Neuronal stem cell (in vitro differentiated cells): ENCODE measurements around the gene C19orf25.
A peak's percentile ranks its signal among the peaks of the same experiment; 100 is the strongest.

Source experiments
- DNase-seq: peaks from one replicate; pipeline ENCODE4 v3.0.0-alpha.2; 2013; ENCODE audit warnings: low spot score
- H2AFZ ChIP-seq: one replicate; pipeline ENCODE4 v1.6.1; 2013; ENCODE audit warnings: mild to moderate bottlenecking, low read length, inconsistent platforms
- H2AK5ac ChIP-seq: 2 replicates; pipeline ENCODE4 v1.6.1; 2013; ENCODE audit warnings: low read depth, mild to moderate bottlenecking, inconsistent platforms, low read length, moderate library complexity, mixed read lengths
- H2BK120ac ChIP-seq: 2 replicates; pipeline ENCODE4 v1.6.1; 2013; ENCODE audit warnings: low read depth, mild to moderate bottlenecking, inconsistent platforms, low read length, moderate library complexity, mixed read lengths
- H2BK12ac ChIP-seq: one replicate; pipeline ENCODE4 v1.6.1; 2013; ENCODE audit warnings: low read length, inconsistent platforms
- H2BK15ac ChIP-seq: 2 replicates; pipeline ENCODE4 v1.6.1; 2013; ENCODE audit warnings: mild to moderate bottlenecking, low read length, inconsistent platforms, mixed read lengths
- H2BK5ac ChIP-seq: one replicate; pipeline ENCODE4 v1.6.1; 2013; ENCODE audit warnings: inconsistent platforms, mild to moderate bottlenecking, low read length, moderate library complexity
- H3K14ac ChIP-seq: one replicate; pipeline ENCODE4 v1.6.1; 2013; ENCODE audit warnings: low read length, inconsistent platforms
- H3K18ac ChIP-seq: 2 replicates; pipeline ENCODE4 v1.6.1; 2013; ENCODE audit warnings: low read length, inconsistent platforms
- H3K23ac ChIP-seq: 2 replicates; pipeline ENCODE4 v1.6.1; 2013; ENCODE audit warnings: low read depth, mild to moderate bottlenecking, mixed read lengths, low read length, inconsistent platforms; ENCODE audit not compliant: poor library complexity
- H3K27ac ChIP-seq: replicated peaks from 3 replicates; pipeline ENCODE4 v1.5.1; 2013; ENCODE audit warnings: low read length, inconsistent platforms
- H3K27me3 ChIP-seq, 3 experiments: 2 replicates each; pipeline ENCODE4 v1.6.1; 2013; ENCODE audit warnings: low read length in 3 of 3, mild to moderate bottlenecking in 2 of 3, inconsistent platforms in 1 of 3, low read depth in 1 of 3, mixed read lengths in 1 of 3, moderate library complexity in 1 of 3; ENCODE audit not compliant: control insufficient read depth in 3 of 3, insufficient read depth in 3 of 3
- H3K36me3 ChIP-seq, 2 donors: replicated peaks in 1 of 2; 2 replicates each; pipeline ENCODE4 v1.6.1; 2013; ENCODE audit warnings: low read length in 2 of 2; ENCODE audit not compliant: control insufficient read depth in 2 of 2, insufficient read depth in 2 of 2
- H3K4ac ChIP-seq: 2 replicates; pipeline ENCODE4 v1.6.1; 2013; ENCODE audit warnings: inconsistent platforms, mild to moderate bottlenecking, low read length, moderate library complexity
- H3K4me1 ChIP-seq, 2 donors: 1 replicate in 1 of 2; 2 replicates in 1 of 2; pipeline ENCODE4 v1.6.1; 2013; ENCODE audit warnings: low read length in 2 of 2, low read depth in 1 of 2; ENCODE audit not compliant: control insufficient read depth in 2 of 2, insufficient read depth in 1 of 2
- H3K4me2 ChIP-seq: one replicate; pipeline ENCODE4 v1.6.1; 2013; ENCODE audit warnings: mild to moderate bottlenecking, low read length, inconsistent platforms; ENCODE audit not compliant: insufficient read depth, poor library complexity, severe bottlenecking
- H3K4me3 ChIP-seq, 2 donors: 2 replicates each; pipeline ENCODE4 v1.5.1; 2013; ENCODE audit warnings: low read length in 2 of 2, mild to moderate bottlenecking in 2 of 2, inconsistent platforms in 1 of 2, moderate library complexity in 1 of 2
- H3K79me1 ChIP-seq: one replicate; pipeline ENCODE4 v1.6.1; 2013; ENCODE audit warnings: low read depth, mild to moderate bottlenecking, inconsistent platforms, low read length, moderate library complexity
- H3K9ac ChIP-seq: one replicate; pipeline ENCODE4 v1.6.1; 2013; ENCODE audit warnings: mild to moderate bottlenecking, low read depth, low read length, inconsistent platforms; ENCODE audit not compliant: poor library complexity
- H3K9me3 ChIP-seq, 2 donors: replicated peaks in 1 of 2; 2 replicates each; pipeline versions ENCODE3 to v1.6.1; 2013; ENCODE audit warnings: low read length in 2 of 2, mild to moderate bottlenecking in 2 of 2, inconsistent platforms in 1 of 2, low read depth in 1 of 2, mixed read lengths in 1 of 2, moderate library complexity in 1 of 2; ENCODE audit not compliant: control insufficient read depth in 2 of 2, insufficient read depth in 1 of 2
- H4K8ac ChIP-seq: one replicate; pipeline ENCODE4 v1.6.1; 2013; ENCODE audit warnings: low read depth, mild to moderate bottlenecking, inconsistent platforms, low read length, moderate library complexity
- H4K91ac ChIP-seq: one replicate; pipeline ENCODE4 v1.6.1; 2013; ENCODE audit warnings: low read length, low read depth, mild to moderate bottlenecking, inconsistent platforms; ENCODE audit not compliant: poor library complexity
- WGBS, 2 donors: extraction: QIAGEN DNeasy Blood & Tissue Kit; methylation state at CpG; one replicate each; pipeline ENCODE4 v1.1.7; 2013; ENCODE audit warnings: missing lambda C conversion rate in 2 of 2, mixed read lengths in 1 of 2; ENCODE audit not compliant: insufficient read length in 2 of 2, insufficient replicate concordance in 1 of 2; ENCODE audit errors: extremely low coverage in 2 of 2; 5-methylcytosine and 5-hydroxymethylcytosine counted together

The C19orf25 gene

DNA sequence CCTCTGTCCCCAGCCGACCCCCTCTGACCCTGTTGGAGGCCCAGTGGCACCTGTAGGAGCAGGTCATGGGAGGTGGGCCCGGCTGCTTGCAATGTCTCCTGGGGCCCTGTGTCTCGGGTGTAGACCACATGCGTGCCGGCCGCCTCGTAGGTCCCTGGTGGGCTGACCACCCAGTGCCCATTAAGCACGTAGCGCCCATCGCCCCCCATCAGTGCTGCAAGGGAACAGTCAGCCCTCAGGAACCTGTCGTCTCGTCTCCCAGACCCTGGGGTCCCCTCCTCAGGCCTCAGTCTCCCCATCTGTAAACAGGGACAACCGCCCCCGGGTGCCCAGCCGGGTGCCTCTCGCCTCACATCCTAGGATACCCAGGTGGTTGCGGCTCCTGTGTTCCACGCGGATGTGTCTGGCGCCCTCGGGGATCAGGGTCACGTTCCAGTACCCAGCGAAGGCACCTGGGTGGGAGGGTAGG lies 28.2 kb upstream of the C19orf25 start:
- H3K9ac ChIP-seq: no peak overlapping the region
- no CpG with 5 or more reads among the region's 23 CpGs for WGBS, 2 donors
- peak overlapping the region; percentile 96 for H2AFZ ChIP-seq
- H3K27me3 ChIP-seq: peaks cover 0 to 40% (median 28%) of the 10 kb centered on the region in 3 experiments
- peak overlapping the region; percentile 30 for H3K23ac ChIP-seq
- peak overlapping the region; percentile 39 for H3K4me2 ChIP-seq
- H2AK5ac ChIP-seq: peak overlapping the region; percentile 99
- peaks cover 10 to 16% of the 10 kb centered on the region in 2 donors for H3K4me1 ChIP-seq
- peak overlapping the region; percentile 99 for H2BK12ac ChIP-seq
- H2BK5ac ChIP-seq: peak overlapping the region; percentile 71
- H3K4ac ChIP-seq: peak overlapping the region; percentile 61
- no peak overlapping the region for H3K4me3 ChIP-seq
- no peak overlapping the region for H3K14ac ChIP-seq
- no peak overlapping the region for H3K27ac ChIP-seq
- H3K79me1 ChIP-seq: no peaks in the 10 kb centered on the region
- H3K36me3 ChIP-seq: no peaks in the 10 kb centered on the region
- H3K9me3 ChIP-seq: peaks cover 0 to 5% of the 10 kb centered on the region in 2 donors
- peak overlapping the region; percentile 89 for H4K8ac ChIP-seq
- peak overlapping the region; percentile 90 for H2BK15ac ChIP-seq
- peak overlapping the region; percentile 80 for H4K91ac ChIP-seq
- peak overlapping the region; percentile 97 for H2BK120ac ChIP-seq
- no peak for DNase-seq
- peak overlapping the region; percentile 95 for H3K18ac ChIP-seq

DNA sequence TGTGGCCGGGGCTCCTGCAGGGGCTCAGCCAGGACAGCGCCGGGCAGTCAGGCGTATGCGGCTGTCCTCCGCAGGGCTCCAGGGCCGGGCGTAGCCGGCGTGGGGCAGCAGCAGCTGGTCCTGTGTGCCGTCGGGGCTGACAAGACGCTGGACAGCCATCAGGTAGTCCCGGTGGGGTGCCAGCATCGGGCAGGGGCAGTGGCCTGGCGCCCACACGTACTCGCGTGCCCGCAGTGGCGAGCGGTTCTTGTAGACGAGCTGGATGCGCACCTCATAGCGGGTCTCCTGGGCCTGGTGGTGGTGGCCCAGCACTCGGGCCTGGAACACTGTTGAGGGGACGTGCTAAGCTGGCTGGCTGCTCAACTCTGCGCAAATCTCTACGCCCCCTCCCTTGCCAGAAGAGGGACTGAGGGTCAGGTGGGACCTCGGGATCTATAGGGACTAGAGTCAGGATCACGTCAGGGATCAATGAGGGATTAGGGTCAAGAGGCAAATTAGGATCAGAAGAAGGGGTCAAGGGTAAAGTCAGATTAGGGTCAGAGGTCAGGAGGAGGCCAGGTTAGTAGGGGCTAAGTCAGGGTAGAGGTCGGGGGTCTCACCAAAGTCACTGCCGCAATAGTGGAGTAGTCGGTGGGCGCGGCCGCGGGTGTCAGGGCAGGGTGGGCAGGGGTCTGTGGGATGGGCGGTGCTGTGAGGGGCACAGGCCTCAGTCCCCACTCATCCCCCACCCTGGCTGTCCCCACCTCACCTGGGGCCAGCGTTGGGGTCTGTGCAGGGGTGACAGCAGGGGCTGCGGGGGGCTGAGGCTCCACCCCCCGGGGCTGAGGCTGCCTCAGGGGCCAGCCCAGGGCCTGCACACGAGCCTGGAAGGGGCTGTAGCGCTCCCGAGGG lies 27.2 kb upstream of the C19orf25 start:
- Histone ChIP-seq H2AFZ (no peak overlapping the region), H4K8ac (no peak overlapping the region), H3K79me1 (no peaks in the 10 kb centered on the region), H3K18ac (no peak overlapping the region), H3K4ac (peak overlapping the region; percentile 24), H3K4me3 (no peak overlapping the region), H2BK5ac (peak overlapping the region; percentile 71), H2BK12ac (peak overlapping the region; percentile 93), H3K36me3 (no peaks in the 10 kb centered on the region), H2BK120ac (no peak overlapping the region), H3K14ac (no peak overlapping the region), H3K27ac (no peak overlapping the region), H2BK15ac (peak overlapping the region; percentile 87), H4K91ac (peak overlapping the region; percentile 9), H3K4me1 (peaks cover 10 to 16% of the 10 kb centered on the region in 2 donors), H3K4me2 (no peak overlapping the region), H2AK5ac (peak overlapping the region; percentile 99), H3K9me3 (peaks cover 0 to 6% of the 10 kb centered on the region in 2 donors), H3K9ac (no peak overlapping the region), H3K23ac (no peak overlapping the region), H3K27me3 (peaks cover 0 to 30% (median 22%) of the 10 kb centered on the region in 3 experiments)
- no CpG with 5 or more reads among the region's 45 CpGs for WGBS, 2 donors
- no peak for DNase-seq

DNA sequence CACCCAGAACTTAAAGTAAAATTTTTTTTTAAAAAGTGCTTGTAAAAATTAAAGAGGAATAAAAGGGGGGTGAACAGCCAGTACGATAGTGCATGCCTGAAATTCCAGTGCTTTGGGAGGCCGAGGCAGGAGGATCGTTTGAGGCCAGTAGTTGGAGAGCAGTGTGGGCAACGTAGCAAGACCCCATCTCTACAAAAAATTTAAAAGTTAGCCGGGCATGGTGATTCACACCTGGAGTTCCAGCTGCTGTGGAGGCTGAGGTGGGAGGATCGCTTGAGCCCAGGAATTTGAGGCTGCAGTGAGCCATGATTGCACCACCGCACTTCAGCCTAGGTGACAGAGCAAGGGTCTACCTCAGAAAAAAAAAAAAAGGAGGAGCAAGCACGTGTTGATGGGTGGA lies 26.0 kb upstream of the C19orf25 start:
- Histone ChIP-seq H2AK5ac (no peak overlapping the region), H2AFZ (no peak overlapping the region), H3K4me1 (peaks cover 10 to 11% of the 10 kb centered on the region in 2 donors), H3K36me3 (no peaks in the 10 kb centered on the region), H3K4me2 (no peak overlapping the region), H2BK120ac (no peak overlapping the region), H4K8ac (no peak overlapping the region), H2BK15ac (no peak overlapping the region), H3K23ac (no peak overlapping the region), H3K14ac (no peak overlapping the region), H4K91ac (no peak overlapping the region), H3K18ac (no peak overlapping the region), H2BK5ac (no peak overlapping the region), H3K9ac (no peak overlapping the region), H3K9me3 (peaks cover 0 to 6% of the 10 kb centered on the region in 2 donors), H3K4ac (no peak overlapping the region), H3K27me3 (peaks cover 0 to 21% (median 20%) of the 10 kb centered on the region in 3 experiments), H2BK12ac (no peak overlapping the region), H3K27ac (no peak overlapping the region), H3K4me3 (no peak overlapping the region), H3K79me1 (no peaks in the 10 kb centered on the region)
- no CpG with 5 or more reads among the region's 8 CpGs for WGBS, 2 donors
- no peak for DNase-seq
